ENCODE data around the gene MRPL39.

DNA sequence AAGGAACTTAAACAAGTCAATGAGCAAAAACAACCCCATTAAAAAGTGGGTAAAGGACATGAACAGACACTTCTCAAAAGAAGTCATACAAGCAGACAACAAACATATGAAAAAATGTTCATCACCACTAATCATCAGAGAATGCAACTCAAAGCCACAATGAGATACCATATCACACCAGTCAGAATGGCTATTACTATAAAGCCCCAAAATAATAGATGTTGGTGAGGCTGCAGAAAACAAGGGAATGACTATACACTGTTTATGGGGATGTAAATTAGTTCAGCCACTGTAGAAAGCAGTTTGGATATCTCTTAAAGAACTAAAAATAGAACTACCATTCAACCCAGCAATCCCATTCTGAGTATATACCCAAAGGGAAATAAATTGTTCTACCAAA lies 51.2 kb downstream of the MRPL39 start:
- TF ChIP-seq, protein P1, sequence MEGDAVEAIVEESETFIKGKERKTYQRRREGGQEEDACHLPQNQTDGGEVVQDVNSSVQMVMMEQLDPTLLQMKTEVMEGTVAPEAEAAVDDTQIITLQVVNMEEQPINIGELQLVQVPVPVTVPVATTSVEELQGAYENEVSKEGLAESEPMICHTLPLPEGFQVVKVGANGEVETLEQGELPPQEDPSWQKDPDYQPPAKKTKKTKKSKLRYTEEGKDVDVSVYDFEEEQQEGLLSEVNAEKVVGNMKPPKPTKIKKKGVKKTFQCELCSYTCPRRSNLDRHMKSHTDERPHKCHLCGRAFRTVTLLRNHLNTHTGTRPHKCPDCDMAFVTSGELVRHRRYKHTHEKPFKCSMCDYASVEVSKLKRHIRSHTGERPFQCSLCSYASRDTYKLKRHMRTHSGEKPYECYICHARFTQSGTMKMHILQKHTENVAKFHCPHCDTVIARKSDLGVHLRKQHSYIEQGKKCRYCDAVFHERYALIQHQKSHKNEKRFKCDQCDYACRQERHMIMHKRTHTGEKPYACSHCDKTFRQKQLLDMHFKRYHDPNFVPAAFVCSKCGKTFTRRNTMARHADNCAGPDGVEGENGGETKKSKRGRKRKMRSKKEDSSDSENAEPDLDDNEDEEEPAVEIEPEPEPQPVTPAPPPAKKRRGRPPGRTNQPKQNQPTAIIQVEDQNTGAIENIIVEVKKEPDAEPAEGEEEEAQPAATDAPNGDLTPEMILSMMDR (IDR thresholded peaks at IDR 0.05; ENCODE audit: extremely low read depth in 1 of 2, insufficient read depth in 1 of 2, low read depth in 1 of 2, low read length in 2 of 2) = no peak
- TF ChIP-seq GATA2 (IDR thresholded peaks at IDR 0.05; ENCODE audit: insufficient read depth, insufficient read length, low read depth, low read length) (no peak), MYC (IDR thresholded peaks at IDR 0.05; ENCODE audit: low read depth, low read length) (no peak), EZH2 (IDR thresholded peaks at IDR 0.05; ENCODE audit: borderline replicate concordance, low read depth, low read length, severe bottlenecking) (no peak)

All from endothelial cell of umbilical vein (primary cell).